ENCODE measurements around the gene WDR4. TPM values are rescaled to one million over a fixed set of nuclear protein-coding genes. Genes with fewer than 3 reads are reported as not detected.

WDR4 gene
- total and polyA plus RNA-seq, 9 of the 15 experiments (the other 6 are each of a cell fraction or from before 2014, with no cell fraction given) = 5.4 to 95.4 (median 32.1) TPM

- TF ChIP-seq FOXP4 (CRISPR knock-in tag; IDR thresholded peaks at IDR 0.05; ENCODE audit: borderline replicate concordance) = no peak; the same call in 1 of the 2 replicates
- no peak for TF ChIP-seq IFI16 (CRISPR knock-in tag; IDR thresholded peaks at IDR 0.05)
- TF ChIP-seq ILK (tag; IDR thresholded peaks at IDR 0.05; ENCODE audit: borderline replicate concordance, low read depth) = no peak
- no peak for TF ChIP-seq CBX8 (IDR thresholded peaks at IDR 0.05; ENCODE audit: borderline replicate concordance, extremely low read depth, low read depth, low read length, poor library complexity, severe bottlenecking)
- no peak for TF ChIP-seq HDAC8 (tag; IDR thresholded peaks at IDR 0.05)
- TF ChIP-seq SMARCA5 (IDR thresholded peaks at IDR 0.05) = no peak
- TF ChIP-seq SIN3A (IDR thresholded peaks at IDR 0.05; ENCODE audit: borderline replicate concordance in 2 of 2, control insufficient read depth in 1 of 2, low read depth in 2 of 2, low read length in 2 of 2) = peak; percentile 99 to 100
- no peak for TF ChIP-seq MED1 (CRISPR knock-in tag; IDR thresholded peaks at IDR 0.05; ENCODE audit: borderline replicate concordance)
- no peak for TF ChIP-seq NUFIP1 (IDR thresholded peaks at IDR 0.05; ENCODE audit: partially characterized antibody)
- no peak; the same call in 1 of the 2 replicates for TF ChIP-seq RUNX1 (IDR thresholded peaks at IDR 0.05; ENCODE audit: low read depth)
- TF ChIP-seq EHMT2 (IDR thresholded peaks at IDR 0.05) = no peak
- peak; percentile 48; the same call in 1 of the 2 replicates for TF ChIP-seq CAMTA2 (CRISPR knock-in tag; conservative IDR thresholded peaks at IDR 0.05)
- 0 out of 2 replicates have a peak, but pooled peaks have one; percentile 41 for TF ChIP-seq ELK3 (CRISPR knock-in tag; IDR thresholded peaks at IDR 0.05)
- peak; percentile 87 for TF ChIP-seq NFYB (IDR thresholded peaks at IDR 0.05; ENCODE audit: extremely low read depth, insufficient read length)
- TF ChIP-seq, protein P1, sequence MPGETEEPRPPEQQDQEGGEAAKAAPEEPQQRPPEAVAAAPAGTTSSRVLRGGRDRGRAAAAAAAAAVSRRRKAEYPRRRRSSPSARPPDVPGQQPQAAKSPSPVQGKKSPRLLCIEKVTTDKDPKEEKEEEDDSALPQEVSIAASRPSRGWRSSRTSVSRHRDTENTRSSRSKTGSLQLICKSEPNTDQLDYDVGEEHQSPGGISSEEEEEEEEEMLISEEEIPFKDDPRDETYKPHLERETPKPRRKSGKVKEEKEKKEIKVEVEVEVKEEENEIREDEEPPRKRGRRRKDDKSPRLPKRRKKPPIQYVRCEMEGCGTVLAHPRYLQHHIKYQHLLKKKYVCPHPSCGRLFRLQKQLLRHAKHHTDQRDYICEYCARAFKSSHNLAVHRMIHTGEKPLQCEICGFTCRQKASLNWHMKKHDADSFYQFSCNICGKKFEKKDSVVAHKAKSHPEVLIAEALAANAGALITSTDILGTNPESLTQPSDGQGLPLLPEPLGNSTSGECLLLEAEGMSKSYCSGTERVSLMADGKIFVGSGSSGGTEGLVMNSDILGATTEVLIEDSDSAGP (CRISPR knock-in tag; IDR thresholded peaks at IDR 0.05) = no peak
- peak; percentile 96 for TF ChIP-seq PHF20 (IDR thresholded peaks at IDR 0.05; ENCODE audit: partially characterized antibody)
- no peak for TF ChIP-seq ZNF124 (CRISPR knock-in tag; IDR thresholded peaks at IDR 0.05)
- TF ChIP-seq PTRF (tag; IDR thresholded peaks at IDR 0.05) = no peak
- TF ChIP-seq NR2C2 (CRISPR knock-in tag; IDR thresholded peaks at IDR 0.05) = peak; percentile 11
- peak; percentile 78 for TF ChIP-seq NR2C2 (tag; IDR thresholded peaks at IDR 0.05)
- no peak for TF ChIP-seq U2AF2 (optimal IDR thresholded peaks at IDR 0.05; ENCODE audit: low read depth, low read length)
- no peak for TF ChIP-seq FOXJ2 (tag; IDR thresholded peaks at IDR 0.05)
These were observed at the start of gene WDR4 (continued) for GRCh38 chr21:42878993-42879787.
